NCI-H146 treated with DMSO at 0.1 percent for 48 hours (cell line): ENCODE measurements around the gene HIVEP3.

Source experiments
- DNase-seq: peaks from one replicate; lab custom pipeline; 2025; ENCODE audit not compliant: unreplicated experiment; lab: John Stamatoyannopoulos, UW

Gene HIVEP3

GRCh38 chr1:41850029-41850428 lies 68.7 kb downstream of the HIVEP3 start:
- DNase-seq, result no peak

- DNase-seq, result no peak
These were observed 69.4 kb downstream of the HIVEP3 start for GRCh38 chr1:41849211-41849759.

DNA sequence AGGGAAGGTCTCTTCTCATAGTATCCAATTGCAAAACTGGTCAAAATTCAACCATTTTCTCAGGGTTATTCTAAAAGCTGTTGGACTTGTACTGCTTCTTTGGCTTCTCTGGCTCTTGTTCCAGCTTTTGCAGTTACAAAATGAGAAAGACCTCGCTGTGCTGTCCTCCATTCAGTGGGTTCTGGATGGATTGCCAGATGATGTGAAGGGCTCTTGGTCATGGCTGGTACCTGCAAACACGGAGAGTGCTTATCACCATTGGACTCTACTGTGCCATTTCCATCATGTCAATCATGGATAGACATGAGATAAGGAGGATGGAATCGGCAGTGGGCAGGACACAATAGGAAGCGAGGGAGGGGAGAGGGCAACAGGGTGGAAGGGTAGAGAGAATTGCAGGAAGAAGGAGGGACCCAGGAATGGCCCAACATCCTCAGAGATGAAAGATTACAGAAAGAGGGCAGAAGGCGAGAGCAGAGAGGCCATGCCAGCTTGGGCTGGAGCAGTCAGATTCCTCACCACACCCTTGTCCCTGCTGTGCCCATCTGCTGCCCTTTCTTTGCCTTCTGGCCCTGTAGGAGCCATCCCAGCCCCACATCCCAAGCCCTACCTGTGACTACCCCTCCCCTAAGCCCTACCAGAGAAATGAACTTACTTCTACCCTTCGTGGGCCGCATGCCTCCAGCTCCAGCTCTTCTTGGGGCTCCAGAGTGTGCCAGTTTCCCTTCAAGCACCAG lies 70.3 kb downstream of the HIVEP3 start:
- DNase-seq, result no peak

GRCh38 chr1:41847733-41848132 lies 71.0 kb downstream of the HIVEP3 start:
- DNase-seq, result no peak

GRCh38 chr1:41846625-41847405 lies 71.9 kb downstream of the HIVEP3 start:
- no peak for DNase-seq

GRCh38 chr1:41844781-41845272 lies 73.9 kb downstream of the HIVEP3 start:
- DNase-seq, result no peak

DNA sequence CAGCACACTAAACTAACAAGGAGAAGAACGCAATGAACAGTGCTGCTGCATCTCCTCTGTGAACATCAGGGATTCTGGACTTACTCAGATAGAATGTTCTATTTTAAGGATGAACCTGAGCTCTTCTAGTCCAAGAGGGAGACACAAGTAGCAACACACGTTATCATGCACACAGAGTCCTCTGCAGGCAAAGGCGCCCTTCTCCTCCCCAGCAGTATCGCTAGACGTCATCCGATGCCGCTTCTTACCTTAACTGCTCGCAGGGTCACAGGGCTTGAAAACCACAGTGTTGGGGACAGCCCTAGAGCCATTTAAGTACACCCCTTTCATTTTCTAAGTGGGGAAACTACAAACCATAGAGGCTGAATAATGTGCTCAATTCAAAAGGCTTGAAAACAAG lies 74.5 kb downstream of the HIVEP3 start:
- DNase-seq, result no peak

GRCh38 chr1:41842993-41843755 lies 75.5 kb downstream of the HIVEP3 start:
- no peak for DNase-seq

DNA sequence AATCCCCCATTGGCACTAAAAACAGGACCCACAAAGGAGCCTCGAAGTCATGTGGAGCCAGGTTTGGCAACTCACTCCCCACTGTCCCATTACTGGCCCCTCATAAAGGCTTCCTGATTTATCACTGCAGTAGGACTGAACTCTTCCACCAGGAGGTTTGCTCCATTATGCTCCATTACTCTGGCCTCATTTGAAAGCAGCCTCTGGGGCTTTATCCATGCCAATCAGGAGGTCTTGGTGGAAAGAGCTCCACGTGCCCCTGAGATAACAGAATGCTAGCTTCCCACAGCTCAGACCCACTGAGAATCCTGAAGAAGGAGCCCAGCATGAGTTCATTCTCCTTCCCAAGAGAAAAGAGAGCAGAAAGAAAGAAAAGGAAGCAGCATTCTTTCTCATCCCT lies 76.4 kb downstream of the HIVEP3 start:
- DNase-seq, result no peak

DNA sequence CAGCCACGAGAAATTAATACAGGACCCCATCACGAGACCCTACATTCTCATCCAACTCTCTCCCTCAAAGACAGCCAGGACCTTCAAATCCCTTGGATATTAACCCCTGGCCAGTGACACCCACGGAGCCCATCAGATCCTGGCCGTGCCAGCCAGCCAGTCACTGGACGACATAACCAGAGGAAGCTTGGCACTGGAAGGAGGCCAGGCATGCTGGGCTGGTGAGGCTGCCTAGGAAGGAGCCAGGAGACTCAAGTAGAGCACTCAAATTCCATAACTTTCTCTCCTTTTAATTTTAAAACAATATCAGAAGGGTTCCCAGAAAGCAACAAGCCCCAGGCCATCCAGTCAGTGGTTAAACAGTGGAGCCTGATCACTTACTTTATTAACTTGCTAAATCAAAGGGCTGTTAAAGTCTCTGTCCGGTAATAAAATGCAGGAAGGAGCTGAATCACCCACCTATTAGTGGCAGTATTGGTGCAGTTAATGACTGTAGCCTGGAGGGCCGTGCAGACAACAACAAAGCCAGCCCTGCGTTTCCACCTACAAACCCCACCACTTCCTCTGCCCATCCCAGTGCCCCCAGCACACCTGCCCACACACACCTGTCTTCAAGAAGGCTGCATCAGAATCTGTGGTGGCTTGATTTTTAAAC lies 78.0 kb downstream of the HIVEP3 start:
- DNase-seq, result peak; percentile 13

GRCh38 chr1:41838266-41838665 lies 80.5 kb downstream of the HIVEP3 start:
- no peak for DNase-seq

- DNase-seq, result no peak
These were observed 81.0 kb downstream of the HIVEP3 start for GRCh38 chr1:41837691-41838090.

- DNase-seq, result no peak
These were observed 83.2 kb downstream of the HIVEP3 start for GRCh38 chr1:41835485-41835884.

- no peak for DNase-seq
These were observed 85.2 kb downstream of the HIVEP3 start for GRCh38 chr1:41833519-41834000.

DNA sequence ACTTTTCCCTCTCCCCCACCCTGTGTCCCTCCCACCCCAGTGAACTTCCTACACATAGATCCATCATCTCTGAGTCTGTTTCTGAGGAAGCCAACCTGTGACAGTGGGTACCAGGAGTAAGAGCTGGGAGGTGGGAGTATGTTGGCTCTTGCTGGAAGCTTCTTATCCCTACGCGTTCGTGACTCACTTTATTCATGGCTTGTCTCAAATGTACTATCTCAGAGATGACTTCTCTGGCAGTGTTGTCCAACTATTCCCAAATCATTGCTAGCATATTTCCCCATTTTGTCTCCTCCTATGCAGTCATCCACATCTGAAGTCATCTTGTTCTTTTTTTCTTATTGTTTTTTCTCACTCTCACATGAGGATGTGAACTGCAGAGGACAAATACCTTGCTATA lies 88.0 kb downstream of the HIVEP3 start:
- DNase-seq, result no peak

GRCh38 chr1:41827991-41828570 lies 90.6 kb downstream of the HIVEP3 start:
- no peak for DNase-seq

DNA sequence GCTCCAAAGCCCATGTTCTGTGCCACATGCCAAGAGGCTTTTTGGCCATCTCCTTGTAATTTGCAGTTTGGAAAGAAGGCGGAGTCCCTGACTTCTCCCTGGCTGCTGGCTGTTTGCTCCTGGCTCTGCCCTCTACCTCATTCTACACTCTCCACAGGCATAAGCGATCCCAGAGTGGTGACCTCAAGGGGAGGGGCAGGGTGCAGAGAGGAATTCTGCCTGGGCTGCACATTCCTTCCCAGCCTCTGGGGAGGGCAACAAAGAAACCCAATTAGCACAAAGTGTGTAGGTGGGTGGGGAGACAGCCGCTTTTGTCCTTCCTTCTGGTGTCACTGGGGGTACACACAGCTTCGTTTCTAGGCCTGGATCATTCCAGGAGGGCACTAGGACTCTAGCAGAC lies 95.3 kb downstream of the HIVEP3 start:
- DNase-seq, result no peak

- DNase-seq, result no peak
These were observed 95.9 kb downstream of the HIVEP3 start for GRCh38 chr1:41822866-41823265.

GRCh38 chr1:41819843-41820242 lies 98.9 kb downstream of the HIVEP3 start:
- no peak for DNase-seq

DNA sequence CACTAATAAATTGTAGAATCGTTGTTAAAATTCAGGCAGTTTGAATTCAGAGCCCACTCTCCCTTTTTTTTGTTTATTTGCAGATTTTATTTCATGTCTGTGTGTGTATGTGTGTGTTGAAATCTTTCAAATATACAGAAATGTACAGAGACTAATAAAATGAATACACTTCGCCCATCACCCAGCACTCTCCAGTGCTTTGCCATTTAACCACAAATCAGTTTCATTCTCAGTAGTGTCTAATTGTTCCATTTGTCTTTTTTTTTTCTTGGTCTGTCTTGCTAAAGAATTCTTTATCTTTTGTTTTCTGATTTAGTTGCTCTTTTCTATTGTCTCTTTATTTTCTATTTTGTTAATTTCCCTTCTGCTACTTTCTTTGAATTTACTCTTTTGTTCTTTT lies 99.7 kb downstream of the HIVEP3 start:
- DNase-seq, result no peak
